Sigmoid colon (tissue), 4 donors: ENCODE data around the gene PPP4C.

Experiments used
- EP300 ChIP-seq, 4 donors: sonication (generic); formaldehyde crosslinking; IDR thresholded peaks; one replicate each; pipeline ENCODE4 v1.6.1; 2017; ENCODE audit warnings: antibody characterized with exemption in 4 of 4
- POLR2A ChIP-seq, 2 donors: fragments of 450-650 bp; IDR thresholded peaks; one replicate each; pipeline ENCODE4 v1.6.1; 2016; ENCODE audit warnings: antibody characterized with exemption in 2 of 2, mild to moderate bottlenecking in 2 of 2, moderate library complexity in 2 of 2
- POLR2AphosphoS5 ChIP-seq, 4 donors: sonication (generic); formaldehyde crosslinking; IDR thresholded peaks; one replicate each; pipeline ENCODE4 v1.6.1; 2017; ENCODE audit warnings: antibody characterized with exemption in 4 of 4
- TF ChIP-seq, protein P1 (sequence below), 4 experiments: fragments of 450-650 bp in 3 of 4; fragments of 200-600 bp in 1 of 4; IDR thresholded peaks; one replicate each; pipeline ENCODE4 v1.5.1; 2016 to 2019; ENCODE audit warnings: antibody characterized with exemption in 4 of 4, mild to moderate bottlenecking in 3 of 4, moderate library complexity in 2 of 4

DNA sequence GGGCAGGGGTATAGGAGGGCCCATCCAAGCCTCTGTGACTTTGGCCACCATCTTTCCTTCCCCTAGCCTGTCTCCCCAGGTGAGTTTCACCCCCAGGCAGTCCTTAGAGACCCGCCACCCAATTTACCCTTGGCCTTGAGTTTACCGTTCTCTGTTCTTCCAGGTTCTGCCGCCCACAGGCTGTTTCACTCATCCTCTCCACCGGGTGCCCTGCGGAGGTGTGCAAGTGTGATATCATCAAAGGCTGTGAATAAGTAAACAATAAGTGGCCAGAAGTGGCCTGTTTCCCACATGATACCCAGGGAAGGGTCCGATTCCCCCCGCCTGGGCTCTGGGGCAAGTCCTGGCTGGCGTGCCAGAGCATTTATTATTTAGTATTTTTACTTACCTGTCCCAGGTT, 29.6 kb upstream of the PPP4C start:
- TF ChIP-seq, protein P1, sequence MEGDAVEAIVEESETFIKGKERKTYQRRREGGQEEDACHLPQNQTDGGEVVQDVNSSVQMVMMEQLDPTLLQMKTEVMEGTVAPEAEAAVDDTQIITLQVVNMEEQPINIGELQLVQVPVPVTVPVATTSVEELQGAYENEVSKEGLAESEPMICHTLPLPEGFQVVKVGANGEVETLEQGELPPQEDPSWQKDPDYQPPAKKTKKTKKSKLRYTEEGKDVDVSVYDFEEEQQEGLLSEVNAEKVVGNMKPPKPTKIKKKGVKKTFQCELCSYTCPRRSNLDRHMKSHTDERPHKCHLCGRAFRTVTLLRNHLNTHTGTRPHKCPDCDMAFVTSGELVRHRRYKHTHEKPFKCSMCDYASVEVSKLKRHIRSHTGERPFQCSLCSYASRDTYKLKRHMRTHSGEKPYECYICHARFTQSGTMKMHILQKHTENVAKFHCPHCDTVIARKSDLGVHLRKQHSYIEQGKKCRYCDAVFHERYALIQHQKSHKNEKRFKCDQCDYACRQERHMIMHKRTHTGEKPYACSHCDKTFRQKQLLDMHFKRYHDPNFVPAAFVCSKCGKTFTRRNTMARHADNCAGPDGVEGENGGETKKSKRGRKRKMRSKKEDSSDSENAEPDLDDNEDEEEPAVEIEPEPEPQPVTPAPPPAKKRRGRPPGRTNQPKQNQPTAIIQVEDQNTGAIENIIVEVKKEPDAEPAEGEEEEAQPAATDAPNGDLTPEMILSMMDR (IDR thresholded peaks at IDR 0.05): no peak
- TF ChIP-seq POLR2A (IDR thresholded peaks at IDR 0.05): no peak
- TF ChIP-seq EP300 (IDR thresholded peaks at IDR 0.05): no peak
- no peak for TF ChIP-seq POLR2AphosphoS5 (IDR thresholded peaks at IDR 0.05)
